Panc1 (cell line): ENCODE results near the gene SMIM35. TPM values are rescaled to one million over a fixed set of nuclear protein-coding genes. Genes with fewer than 3 reads are reported as not detected.

ENCODE experiments used
- ATAC-seq: fragments of 200-7000 bp; cut with Tn5 transposase; 2 replicates; pipeline ENCODE4 v1.9.1; 2020; ENCODE audit warnings: mild to moderate bottlenecking, moderate library complexity
- BruUV-seq: library from RNA; stranded (reverse); fragments of 400-500 nt; replicated peaks from 2 replicates; lab custom pipeline; 2021; lab: Mats Ljungman, UMichigan
- CTCF ChIA-PET: fragments of 300-600 bp; sonication (Branson Sonifier 250); formaldehyde crosslinking; loops from one replicate; lab custom pipeline; 2022; ENCODE audit warnings: antibody characterized with exemption; lab: Charles Lee
- POLR2A ChIA-PET: fragments of 300-600 bp; sonication (Branson Sonifier 250); formaldehyde crosslinking; loops from one replicate; lab custom pipeline; 2022; ENCODE audit warnings: antibody characterized with exemption; lab: Charles Lee
- DNase-seq: peaks from one replicate; pipeline ENCODE4 v3.0.0-alpha.2; 2010; ENCODE audit warnings: low read depth, low spot score
- H3K27ac ChIP-seq: 2 replicates; pipeline ENCODE4 v1.5.1; 2011; ENCODE audit warnings: mild to moderate bottlenecking, low read length, inconsistent platforms
- H3K27me3 ChIP-seq: fragments of 200-500 bp; sonication (Bioruptor generic); 2 replicates; pipeline ENCODE4 v1.6.0; 2014; ENCODE audit warnings: low read length, inconsistent platforms; ENCODE audit not compliant: control insufficient read depth, insufficient read depth
- H3K36me3 ChIP-seq: fragments of 200-500 bp; sonication (Bioruptor generic); 2 replicates; pipeline ENCODE4 v1.5.1; 2014; ENCODE audit warnings: inconsistent platforms, mild to moderate bottlenecking, low read length, moderate library complexity; ENCODE audit not compliant: control insufficient read depth, insufficient read depth
- H3K4me1 ChIP-seq: 2 replicates; pipeline ENCODE4 v1.5.1; 2011; ENCODE audit warnings: inconsistent platforms, mild to moderate bottlenecking, low read length, moderate library complexity; ENCODE audit not compliant: control insufficient read depth, insufficient read depth
- H3K4me3 ChIP-seq, 2 experiments: 2 replicates each; pipeline ENCODE4 v1.5.1; 2011 to 2012; ENCODE audit warnings: low read depth in 2 of 2, low read length in 2 of 2, mild to moderate bottlenecking in 2 of 2, inconsistent platforms in 1 of 2, moderate library complexity in 1 of 2
- H3K9me3 ChIP-seq: fragments of 200-500 bp; sonication (Bioruptor generic); 2 replicates; pipeline ENCODE4 v1.5.1; 2014; ENCODE audit warnings: low read depth, mild to moderate bottlenecking, inconsistent platforms, low read length, moderate library complexity; ENCODE audit not compliant: control insufficient read depth, insufficient read depth
- CTCF ChIP-seq: fragments of 450-650 bp; IDR thresholded peaks from 2 replicates; pipeline ENCODE4 v1.5.1; 2017; ENCODE audit warnings: mild to moderate bottlenecking
- POLR2AphosphoS5 ChIP-seq: IDR thresholded peaks from 2 replicates; pipeline ENCODE4 v1.6.1; 2012; ENCODE audit warnings: mild to moderate bottlenecking, low read depth, low read length, moderate library complexity
- REST ChIP-seq, 2 experiments: IDR thresholded peaks; 2 replicates each; pipeline ENCODE4 v1.6.1; 2011 to 2012; ENCODE audit warnings: low read depth in 2 of 2, control low read depth in 1 of 2, low read length in 1 of 2, mild to moderate bottlenecking in 1 of 2, moderate library complexity in 1 of 2; ENCODE audit not compliant: insufficient read depth in 1 of 2
- SIN3A ChIP-seq: IDR thresholded peaks from 2 replicates; pipeline ENCODE4 v1.6.1; 2012; ENCODE audit warnings: low read depth, mild to moderate bottlenecking, low read length, moderate library complexity, borderline replicate concordance; ENCODE audit not compliant: insufficient read depth
- TCF7L2 ChIP-seq: IDR thresholded peaks from 2 replicates; pipeline ENCODE4 v1.6.1; 2011; ENCODE audit warnings: mild to moderate bottlenecking, low read depth, low read length, inconsistent platforms
- in situ Hi-C: cut with HindIII; loops from 2 replicates; pipeline ENCODE4 v1.10.0; 2016; ENCODE audit warnings: low sequenced_read_pairs, low pct_unique_long_range_greater_than_20kb
- intact Hi-C: fragments of 100-400 bp; cut with micrococcal nuclease; formaldehyde crosslinking; loops from one replicate; pipeline ENCODE4 v1.10.0; 2022; ENCODE audit not compliant: unreplicated experiment
- total RNA-seq: library from RNA; stranded (reverse); gene quantifications from one replicate; pipeline ENCODE4 v1.2.1, GENCODE V29; 2021; ENCODE audit not compliant: unreplicated experiment

Gene SMIM35
- total RNA-seq, 1 experiment from 2014 or later, result not detected

GRCh38 chr11:117999354-117999993 lies 87.3 kb downstream of the SMIM35 start:
- no peak for TF ChIP-seq CTCF
- TF ChIP-seq REST (IDR thresholded peaks at IDR 0.05; ENCODE audit: insufficient read depth in 1 of 2, low read depth in 2 of 2, low read length in 1 of 2), result no peak
- no peak for TF ChIP-seq POLR2AphosphoS5
- no peak for TF ChIP-seq TCF7L2
- no peak for TF ChIP-seq SIN3A
- ATAC-seq (no peak), DNase-seq (no peak)
- in situ Hi-C loops (no loop called here), intact Hi-C loops (no loop called here)
- H3K4me3 ChIP-seq, result no peak overlapping the region
- no peaks in the 10 kb centered on the region; the same call in 1 of the 2 replicates for H3K27me3 ChIP-seq
- ChIA-PET CTCF (no interaction called here), POLR2A (no interaction called here)
- H3K4me1 ChIP-seq, result no peaks in the 10 kb centered on the region
- no TSS peak for BruUV-seq
- no peaks in the 10 kb centered on the region for H3K36me3 ChIP-seq
- no peak overlapping the region for H3K27ac ChIP-seq
- no peaks in the 10 kb centered on the region for H3K9me3 ChIP-seq

- H3K36me3 ChIP-seq, result no peaks in the 10 kb centered on the region
- H3K27ac ChIP-seq, result no peak overlapping the region
- ATAC-seq (no peak), DNase-seq (no peak)
- ChIA-PET POLR2A (no interaction called here), CTCF (no interaction called here)
- H3K27me3 ChIP-seq, result no peaks in the 10 kb centered on the region; the same call in 1 of the 2 replicates
- H3K4me1 ChIP-seq, result no peaks in the 10 kb centered on the region
- H3K4me3 ChIP-seq, result no peak overlapping the region
- BruUV-seq, result no TSS peak
- no peaks in the 10 kb centered on the region for H3K9me3 ChIP-seq
- in situ Hi-C loops (no loop called here), intact Hi-C loops (no loop called here)
- TF ChIP-seq TCF7L2 (no peak), POLR2AphosphoS5 (no peak), SIN3A (no peak), REST (IDR thresholded peaks at IDR 0.05; ENCODE audit: insufficient read depth in 1 of 2, low read depth in 2 of 2, low read length in 1 of 2) (no peak), CTCF (no peak)
Measured at GRCh38 chr11:117998664-117999353, 88.0 kb downstream of the SMIM35 start.
